Measurements from ENCODE around the gene PPP1R13B.

The PPP1R13B gene

GRCh38 chr14:103699901-103700752 is 147.2 kb downstream of the PPP1R13B start:
- DNase-seq (ENCODE audit: low read depth, low spot score) = no peak
- Histone ChIP-seq H3K27ac (no peak overlapping the region), H3K4me3 (no peak overlapping the region), H3K9ac (ENCODE audit: insufficient read length) (no peak overlapping the region), H3K9me3 (ENCODE audit: low read depth, low read length) (no peaks in the 10 kb centered on the region), H3K36me3 (ENCODE audit: insufficient read depth, low read length) (peaks cover 52% of the 10 kb centered on the region)
- no peak for TF ChIP-seq FOXP2 (optimal IDR thresholded peaks at IDR 0.05; ENCODE audit: control extremely low read depth, extremely low read length, insufficient read depth)
- TF ChIP-seq EZH2 (IDR thresholded peaks at IDR 0.05) = no peak
- peak; percentile 3; the same call in 1 of the 2 replicates for TF ChIP-seq POLR2AphosphoS5 (IDR thresholded peaks at IDR 0.05; ENCODE audit: borderline replicate concordance, low read depth, low read length)

- TF ChIP-seq POLR2AphosphoS5 (IDR thresholded peaks at IDR 0.05; ENCODE audit: borderline replicate concordance, low read depth, low read length) = no peak
- no peak for TF ChIP-seq EZH2 (IDR thresholded peaks at IDR 0.05)
- no peak for TF ChIP-seq FOXP2 (optimal IDR thresholded peaks at IDR 0.05; ENCODE audit: control extremely low read depth, extremely low read length, insufficient read depth)
- Histone ChIP-seq H3K4me3 (no peak overlapping the region), H3K9me3 (ENCODE audit: low read depth, low read length) (no peaks in the 10 kb centered on the region), H3K9ac (ENCODE audit: insufficient read length) (no peak overlapping the region), H3K36me3 (ENCODE audit: insufficient read depth, low read length) (peaks cover 52% of the 10 kb centered on the region; the same call in 1 of the 2 replicates), H3K27ac (no peak overlapping the region)
- no peak for DNase-seq (ENCODE audit: low read depth, low spot score)
Observed at GRCh38 chr14:103699261-103699661, 148.1 kb downstream of the PPP1R13B start.

GRCh38 chr14:103698380-103699260 is 148.8 kb downstream of the PPP1R13B start:
- peak overlapping the region; percentile 84; the same call in 1 of the 2 replicates for H3K27ac ChIP-seq
- no peaks in the 10 kb centered on the region for H3K9me3 ChIP-seq (ENCODE audit: low read depth, low read length)
- no peak for TF ChIP-seq EZH2 (IDR thresholded peaks at IDR 0.05)
- TF ChIP-seq POLR2AphosphoS5 (IDR thresholded peaks at IDR 0.05; ENCODE audit: borderline replicate concordance, low read depth, low read length) = peak; percentile 35; the same call in 1 of the 2 replicates
- no peak overlapping the region for H3K4me3 ChIP-seq
- H3K36me3 ChIP-seq (ENCODE audit: insufficient read depth, low read length) = peaks cover 51% of the 10 kb centered on the region
- H3K9ac ChIP-seq (ENCODE audit: insufficient read length) = no peak overlapping the region
- DNase-seq (ENCODE audit: low read depth, low spot score) = no peak

GRCh38 chr14:103697603-103698379 is 149.6 kb downstream of the PPP1R13B start:
- TF ChIP-seq POLR2AphosphoS5 (IDR thresholded peaks at IDR 0.05; ENCODE audit: borderline replicate concordance, low read depth, low read length) (peak; percentile 17; the same call in 1 of the 2 replicates), EZH2 (IDR thresholded peaks at IDR 0.05) (no peak), FOXP2 (optimal IDR thresholded peaks at IDR 0.05; ENCODE audit: control extremely low read depth, extremely low read length, insufficient read depth) (no peak)
- H3K36me3 ChIP-seq (ENCODE audit: insufficient read depth, low read length) = peaks cover 60% of the 10 kb centered on the region
- peak overlapping the region; percentile 84 for H3K27ac ChIP-seq
- no peaks in the 10 kb centered on the region for H3K9me3 ChIP-seq (ENCODE audit: low read depth, low read length)
- no peak overlapping the region for H3K9ac ChIP-seq (ENCODE audit: insufficient read length)
- no peak for DNase-seq (ENCODE audit: low read depth, low spot score)
- H3K4me3 ChIP-seq = peak overlapping the region; percentile 36; the same call in 1 of the 2 replicates

- Histone ChIP-seq H3K27ac (peak overlapping the region; percentile 84), H3K4me3 (peak overlapping the region; percentile 36), H3K36me3 (ENCODE audit: insufficient read depth, low read length) (peaks cover 63% of the 10 kb centered on the region), H3K9ac (ENCODE audit: insufficient read length) (no peak overlapping the region), H3K9me3 (ENCODE audit: low read depth, low read length) (no peaks in the 10 kb centered on the region)
- no peak for DNase-seq (ENCODE audit: low read depth, low spot score)
- TF ChIP-seq FOXP2 (optimal IDR thresholded peaks at IDR 0.05; ENCODE audit: control extremely low read depth, extremely low read length, insufficient read depth) = no peak
- no peak for TF ChIP-seq EZH2 (IDR thresholded peaks at IDR 0.05)
- TF ChIP-seq POLR2AphosphoS5 (IDR thresholded peaks at IDR 0.05; ENCODE audit: borderline replicate concordance, low read depth, low read length) = no peak; the same call in 1 of the 2 replicates
Observed at GRCh38 chr14:103697206-103697602, 150.2 kb downstream of the PPP1R13B start.

GRCh38 chr14:103696466-103697071 is 150.8 kb downstream of the PPP1R13B start:
- no peaks in the 10 kb centered on the region for H3K9me3 ChIP-seq (ENCODE audit: low read depth, low read length)
- DNase-seq (ENCODE audit: low read depth, low spot score) = no peak
- peak overlapping the region; percentile 84 for H3K27ac ChIP-seq
- H3K4me3 ChIP-seq = peak overlapping the region; percentile 36; the same call in 1 of the 2 replicates
- peak; percentile 11; the same call in 1 of the 2 replicates for TF ChIP-seq POLR2AphosphoS5 (IDR thresholded peaks at IDR 0.05; ENCODE audit: borderline replicate concordance, low read depth, low read length)
- TF ChIP-seq EZH2 (IDR thresholded peaks at IDR 0.05) = no peak
- no peak overlapping the region for H3K9ac ChIP-seq (ENCODE audit: insufficient read length)
- H3K36me3 ChIP-seq (ENCODE audit: insufficient read depth, low read length) = peaks cover 60% of the 10 kb centered on the region

- DNase-seq (ENCODE audit: low read depth, low spot score) = no peak
- no peak overlapping the region for H3K9ac ChIP-seq (ENCODE audit: insufficient read length)
- no peaks in the 10 kb centered on the region for H3K9me3 ChIP-seq (ENCODE audit: low read depth, low read length)
- H3K36me3 ChIP-seq (ENCODE audit: insufficient read depth, low read length) = peaks cover 58% of the 10 kb centered on the region
- no peak for TF ChIP-seq FOXP2 (optimal IDR thresholded peaks at IDR 0.05; ENCODE audit: control extremely low read depth, extremely low read length, insufficient read depth)
- TF ChIP-seq POLR2AphosphoS5 (IDR thresholded peaks at IDR 0.05; ENCODE audit: borderline replicate concordance, low read depth, low read length) = no peak
- TF ChIP-seq EZH2 (IDR thresholded peaks at IDR 0.05) = no peak
- H3K4me3 ChIP-seq = no peak overlapping the region
- peak overlapping the region; percentile 84 for H3K27ac ChIP-seq
Observed at GRCh38 chr14:103696070-103696402, 151.3 kb downstream of the PPP1R13B start.

All from SK-N-MC (cell line).